ENCODE data around the gene CAPN12. TPM values are rescaled to one million over a fixed set of nuclear protein-coding genes. Genes with fewer than 3 reads are reported as not detected.

The CAPN12 gene
- total RNA-seq, 1 experiment from 2014 or later = not detected

DNA sequence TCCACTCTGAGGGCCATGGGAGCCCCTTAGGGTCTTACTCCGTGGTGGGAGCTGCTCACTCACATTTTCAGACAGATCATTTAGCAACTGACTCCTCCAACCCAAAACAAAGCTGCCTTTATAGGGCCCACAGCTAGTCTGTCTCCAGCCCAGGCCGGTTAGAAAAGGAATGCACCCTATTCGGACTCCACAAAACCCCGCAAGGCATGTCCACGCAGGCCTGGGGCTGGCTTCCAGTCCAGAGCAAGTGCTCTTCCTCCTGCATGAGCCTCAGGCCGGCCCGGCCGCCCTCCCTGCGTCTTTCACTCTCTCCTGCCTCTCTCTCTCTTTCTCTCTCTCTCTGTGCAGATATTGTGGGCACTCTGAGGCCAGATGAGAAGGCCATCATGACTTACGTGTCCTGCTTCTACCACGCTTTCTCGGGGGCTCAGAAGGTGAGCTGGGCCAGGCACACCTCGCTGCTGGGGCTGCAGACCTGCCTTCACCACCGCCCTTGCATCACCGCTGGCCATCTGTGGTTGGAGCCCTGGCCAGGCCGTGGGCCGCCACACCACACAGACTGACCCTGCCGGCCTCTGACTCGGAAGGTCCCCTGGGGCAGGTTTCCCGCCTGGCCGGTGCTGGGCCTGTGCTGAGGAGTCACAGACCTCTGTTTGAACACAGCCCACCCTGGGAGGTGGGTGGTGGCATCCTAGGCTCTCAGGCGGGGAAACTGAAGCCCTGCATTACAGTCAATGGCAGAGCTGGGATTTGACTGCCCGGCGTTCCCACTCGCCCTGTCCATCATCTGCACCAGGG, 33.1 kb downstream of the CAPN12 start:
- no peak for DNase-seq (ENCODE audit: low read depth)

DNA sequence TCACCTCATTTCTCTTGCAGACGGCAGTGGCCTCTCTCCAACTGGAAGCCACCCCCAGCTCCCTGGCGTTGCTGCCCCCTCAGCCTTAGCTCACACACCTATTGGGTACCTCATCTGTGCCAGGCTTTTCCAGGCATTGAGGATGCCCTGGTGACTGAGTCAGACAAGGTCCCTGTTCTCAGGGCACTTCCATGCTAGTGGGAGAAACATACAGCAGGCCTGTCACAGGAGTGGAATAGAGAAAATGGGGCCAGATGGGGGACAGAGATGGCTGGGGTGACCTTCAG, 33.9 kb downstream of the CAPN12 start:
- DNase-seq (ENCODE audit: low read depth) = no peak

DNA sequence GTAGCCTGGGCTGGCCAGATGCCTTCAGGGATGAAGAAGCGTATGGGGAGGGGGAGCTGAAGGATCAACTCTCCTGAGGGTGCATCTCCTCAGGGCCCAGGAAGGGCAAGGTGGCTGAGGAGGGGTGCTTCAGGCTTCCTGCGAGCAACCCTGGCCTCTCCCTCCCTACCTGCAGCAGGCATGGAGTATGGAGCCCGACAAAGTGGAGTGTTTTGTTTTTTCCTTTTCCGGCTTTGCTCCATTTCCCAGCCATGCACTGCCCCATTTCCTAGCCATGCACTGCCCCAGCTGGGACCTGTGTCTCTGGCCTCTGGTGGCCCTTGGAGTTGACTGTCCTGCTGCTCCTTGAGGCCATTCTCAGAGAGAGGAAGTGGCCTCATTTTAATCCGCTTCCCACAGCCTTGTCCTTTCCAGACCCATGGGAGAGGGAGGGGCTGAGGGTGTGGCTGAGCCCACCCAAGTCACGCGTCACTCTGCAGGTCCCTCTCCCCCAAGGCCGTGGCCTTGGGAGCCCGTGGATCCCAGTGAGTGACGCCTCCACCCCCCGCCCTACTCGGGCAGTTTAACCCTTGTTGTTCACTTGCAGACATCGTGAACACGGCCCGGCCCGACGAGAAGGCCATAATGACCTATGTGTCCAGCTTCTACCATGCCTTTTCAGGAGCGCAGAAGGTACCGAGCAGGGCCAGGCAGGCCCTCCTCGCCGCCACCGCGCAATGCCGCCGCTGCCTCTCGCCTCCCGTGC, 34.4 kb downstream of the CAPN12 start:
- no peak for DNase-seq (ENCODE audit: low read depth)

DNA sequence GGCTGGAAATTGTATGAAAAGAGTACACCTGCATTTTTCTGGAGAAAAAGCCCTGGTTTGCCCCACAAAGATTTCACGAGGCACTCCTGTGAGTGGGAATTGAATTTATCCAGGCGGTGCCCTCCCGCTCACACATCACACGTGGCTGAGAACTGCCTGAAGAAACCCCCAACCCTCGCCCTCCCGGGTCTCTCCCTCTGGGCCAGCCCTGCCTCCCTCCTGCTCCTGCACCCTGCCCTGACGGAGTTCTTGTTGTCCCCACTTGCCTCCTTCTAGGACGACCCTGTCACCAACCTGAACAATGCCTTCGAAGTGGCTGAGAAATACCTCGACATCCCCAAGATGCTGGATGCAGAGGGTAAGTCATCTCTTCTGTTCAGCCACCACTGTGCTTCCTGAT, 35.2 kb downstream of the CAPN12 start:
- DNase-seq (ENCODE audit: low read depth) = no peak

DNA sequence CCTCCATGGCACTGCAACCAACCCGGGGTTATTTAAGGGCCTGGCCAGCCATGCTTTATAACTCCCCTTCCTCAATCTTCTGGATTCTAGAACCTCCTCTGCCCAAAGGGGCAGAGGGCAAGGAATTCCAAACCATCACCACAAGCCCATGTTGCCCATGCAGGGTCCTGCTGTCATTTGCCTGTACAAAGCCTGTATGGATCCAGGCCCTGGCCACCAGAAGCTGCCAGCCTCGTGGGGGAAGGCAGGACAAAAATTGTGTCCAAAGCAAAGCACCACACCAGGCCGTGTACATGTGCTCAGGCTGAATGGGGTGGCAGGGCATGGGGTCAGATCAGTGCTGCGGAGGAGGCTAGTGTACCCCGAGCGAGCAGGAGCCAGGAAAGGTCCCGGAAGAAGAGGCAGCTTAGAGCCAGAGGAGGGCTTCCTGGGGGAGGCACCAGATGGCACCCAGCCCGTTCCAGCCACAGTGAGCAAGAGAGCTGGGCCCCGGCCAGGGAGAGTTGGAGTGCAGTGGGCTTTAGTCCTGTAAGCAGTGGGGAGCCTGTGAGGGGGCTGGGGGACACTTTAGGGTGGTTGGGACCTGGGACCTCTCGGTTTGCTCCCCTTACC, 35.8 kb downstream of the CAPN12 start:
- no peak for DNase-seq (ENCODE audit: low read depth)

DNA sequence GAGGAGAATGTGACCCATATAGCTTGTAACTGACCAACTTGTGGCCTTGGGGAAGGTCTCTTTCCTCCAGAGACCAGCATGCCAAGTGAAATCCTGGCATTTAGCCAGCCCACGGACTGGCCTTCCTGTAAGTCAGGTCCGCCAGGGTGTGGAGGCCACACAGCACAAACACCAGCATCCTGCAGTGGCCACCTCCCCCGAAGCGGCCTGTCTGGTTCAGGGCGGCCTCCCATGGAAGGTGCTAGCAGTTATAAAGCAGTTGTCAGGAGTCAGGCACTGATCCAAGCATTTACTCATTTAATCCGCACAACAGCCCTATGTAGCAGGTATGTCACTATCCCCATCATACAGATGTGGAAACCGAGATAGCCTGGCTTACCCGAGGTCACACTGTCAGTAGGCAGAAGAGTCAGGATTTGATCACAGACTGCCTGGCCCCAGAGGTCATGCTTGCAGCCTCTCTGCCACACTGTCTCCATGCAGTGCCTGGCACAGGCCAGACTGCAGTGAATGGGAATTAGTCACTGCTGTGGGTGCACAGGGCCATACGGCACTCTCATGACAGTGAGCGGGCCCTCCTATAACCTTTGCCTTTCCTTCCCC, 36.7 kb downstream of the CAPN12 start:
- DNase-seq (ENCODE audit: low read depth) = no peak

DNA sequence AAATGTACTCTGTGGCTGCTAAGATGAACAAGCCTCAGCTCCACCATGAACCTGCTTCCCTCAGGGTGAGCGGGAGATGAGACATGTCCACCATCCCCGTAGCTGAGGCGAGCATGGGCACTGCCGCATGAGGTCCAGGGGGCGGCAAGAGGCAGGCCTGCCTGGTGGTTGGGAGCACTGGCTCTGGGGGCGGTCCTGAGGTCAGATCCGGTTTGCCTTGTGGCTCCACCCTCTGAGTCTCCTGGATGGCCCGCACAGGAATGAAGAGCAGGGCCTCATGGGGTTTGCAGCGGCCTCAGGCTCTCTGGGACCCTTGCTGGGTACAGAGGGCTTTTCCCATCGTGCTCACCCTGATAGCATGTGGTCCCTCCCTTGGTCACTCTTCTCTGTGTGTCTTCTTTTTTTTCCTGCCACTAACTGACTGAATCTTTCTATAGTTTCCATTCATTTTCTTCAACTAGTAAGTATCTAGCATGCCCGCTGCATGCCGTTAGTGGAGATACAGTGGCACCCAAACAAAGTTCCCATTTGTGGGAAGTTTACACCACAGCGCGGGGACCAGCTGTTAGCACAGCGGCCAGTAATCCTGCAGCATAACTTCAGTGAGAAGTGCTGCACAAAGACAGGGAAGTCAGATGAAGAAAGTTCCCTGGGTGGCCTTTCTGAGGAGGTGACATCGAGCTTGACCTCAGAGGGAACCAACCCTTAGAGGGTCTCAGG, 37.3 kb downstream of the CAPN12 start:
- no peak for DNase-seq (ENCODE audit: low read depth)

DNA sequence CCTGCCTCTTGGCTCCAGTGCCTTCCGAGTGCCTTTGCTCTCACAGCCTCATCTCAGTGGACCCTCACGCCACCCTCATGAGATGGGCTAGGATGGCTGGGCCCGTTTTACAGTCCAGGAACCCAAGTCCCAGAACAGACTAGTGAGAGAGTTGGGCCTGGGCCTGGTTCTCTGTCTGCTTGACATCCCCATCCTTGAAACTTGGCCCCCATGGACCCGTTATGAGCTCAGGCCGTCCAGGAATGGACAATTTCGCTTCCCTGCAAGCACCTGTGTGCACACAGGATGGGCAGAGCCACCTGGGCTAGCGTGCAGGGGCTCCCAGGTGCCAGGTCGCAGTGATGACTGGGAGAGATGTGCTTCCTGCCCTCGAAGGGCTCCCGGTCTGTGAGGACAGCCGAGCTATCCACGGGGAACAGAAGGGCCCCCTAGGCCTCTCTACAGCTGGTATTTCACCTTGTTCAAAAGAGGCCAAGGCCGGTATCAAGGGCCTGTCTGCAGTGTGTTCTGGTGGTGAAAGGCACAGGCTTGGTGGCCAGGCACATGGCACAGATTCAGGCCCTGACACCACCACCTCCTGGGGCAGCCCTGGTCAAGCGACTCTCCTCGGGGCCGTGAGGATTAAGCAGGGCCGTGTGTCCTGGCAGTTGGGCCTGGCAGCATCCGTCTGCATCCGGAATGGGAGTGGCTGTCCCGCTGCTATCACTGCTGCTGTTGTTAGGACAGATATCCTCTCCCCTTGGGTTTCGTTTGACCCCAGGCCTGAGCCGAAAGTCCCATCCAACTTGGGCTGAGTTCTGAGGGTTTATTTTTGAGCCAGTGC, 38.9 kb downstream of the CAPN12 start:
- no peak for DNase-seq (ENCODE audit: low read depth)

DNA sequence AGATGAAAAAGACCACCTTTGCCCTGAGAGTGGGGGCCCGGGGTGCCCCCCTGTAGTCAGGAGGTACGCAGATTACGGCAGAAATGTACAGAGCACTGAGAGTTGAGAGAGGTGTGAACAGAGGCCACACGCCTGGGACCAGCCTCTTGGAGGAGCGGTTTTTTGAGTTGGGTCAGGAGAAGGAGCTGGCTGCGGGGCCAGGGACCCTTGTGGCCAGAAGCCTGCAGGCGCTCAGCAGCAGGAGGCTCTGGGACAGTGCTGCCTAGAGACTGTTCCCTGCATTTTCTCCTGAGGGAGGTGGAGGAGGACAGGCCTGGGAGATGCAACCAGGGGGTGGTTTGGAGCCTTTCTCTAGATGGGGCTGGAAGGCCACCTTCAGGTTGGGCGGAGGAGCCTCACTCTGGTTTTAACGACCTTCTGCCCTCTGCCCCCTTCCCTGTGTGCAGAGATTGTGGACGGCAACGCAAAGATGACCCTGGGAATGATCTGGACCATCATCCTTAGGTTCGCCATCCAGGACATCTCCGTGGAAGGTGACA, 39.7 kb downstream of the CAPN12 start:
- DNase-seq (ENCODE audit: low read depth) = no peak

DNA sequence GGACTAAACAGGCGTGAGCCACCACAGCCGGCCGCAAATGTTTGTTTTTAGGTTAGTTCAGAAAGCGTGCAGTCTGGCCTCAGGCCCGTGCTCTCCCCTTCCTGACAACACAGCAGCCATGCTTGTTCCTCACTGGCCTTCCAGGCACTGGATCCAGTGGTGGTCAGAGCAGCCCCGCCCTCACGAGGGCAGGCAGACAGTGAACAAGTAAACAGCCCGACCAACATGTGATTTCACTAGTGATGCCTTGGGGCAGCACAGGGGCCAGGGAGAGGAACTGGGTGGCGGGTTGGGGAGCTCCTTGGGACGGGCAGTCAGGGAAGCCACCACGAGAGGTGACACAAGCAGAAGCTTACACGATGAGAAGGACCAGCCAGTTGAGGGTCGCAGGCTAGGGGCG, 40.8 kb downstream of the CAPN12 start:
- DNase-seq (ENCODE audit: low read depth) = no peak

DNA sequence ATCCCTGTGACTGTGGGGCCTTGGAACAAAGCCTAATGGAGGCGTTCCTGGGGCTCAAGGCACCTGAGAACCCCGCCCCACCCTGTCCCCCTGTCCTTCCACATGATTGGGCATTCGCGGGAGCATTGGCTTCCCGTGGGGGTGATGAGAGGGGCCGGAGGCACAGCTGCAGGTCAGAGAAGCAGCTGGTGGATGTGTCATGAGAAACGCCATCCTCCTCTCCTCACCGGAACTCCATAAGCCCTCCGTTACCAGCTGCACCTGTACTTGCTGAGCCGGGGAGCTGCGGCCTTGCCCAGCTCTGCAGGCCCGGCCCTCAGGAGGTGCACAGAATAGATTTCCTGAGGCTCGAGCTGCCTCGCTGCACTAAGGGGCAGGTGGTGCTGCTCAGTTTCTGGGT, 42.0 kb downstream of the CAPN12 start:
- no peak for DNase-seq (ENCODE audit: low read depth)

DNA sequence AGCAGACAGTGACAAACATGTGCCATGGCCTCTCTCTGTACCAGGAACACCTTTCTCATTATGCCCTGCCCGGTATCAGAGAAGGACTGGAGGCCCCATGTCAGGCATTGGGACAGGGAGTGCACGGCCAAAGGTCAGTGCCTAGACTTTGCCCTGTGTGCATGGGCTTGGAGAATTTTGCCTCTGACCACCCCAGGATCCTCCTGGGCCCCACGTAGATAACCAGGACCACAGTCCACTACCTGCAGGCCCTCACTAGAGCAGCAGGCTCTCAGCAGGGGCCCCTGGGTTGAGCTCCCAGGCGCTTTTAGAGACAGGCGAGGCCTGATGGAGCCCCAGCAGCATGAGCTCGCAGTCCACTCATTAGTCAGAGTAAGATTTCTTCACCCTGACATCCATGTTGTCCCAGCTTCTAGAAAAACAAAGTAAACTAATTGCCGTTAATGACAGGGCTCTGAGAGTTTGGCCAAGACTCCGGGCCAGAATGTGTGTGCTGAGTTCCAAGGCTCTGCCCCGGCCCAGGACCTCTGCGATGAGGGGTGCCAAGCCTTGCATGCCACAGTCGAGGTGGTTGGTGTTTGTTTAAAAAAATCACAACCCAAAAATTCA, 42.7 kb downstream of the CAPN12 start:
- no peak for DNase-seq (ENCODE audit: low read depth)

DNA sequence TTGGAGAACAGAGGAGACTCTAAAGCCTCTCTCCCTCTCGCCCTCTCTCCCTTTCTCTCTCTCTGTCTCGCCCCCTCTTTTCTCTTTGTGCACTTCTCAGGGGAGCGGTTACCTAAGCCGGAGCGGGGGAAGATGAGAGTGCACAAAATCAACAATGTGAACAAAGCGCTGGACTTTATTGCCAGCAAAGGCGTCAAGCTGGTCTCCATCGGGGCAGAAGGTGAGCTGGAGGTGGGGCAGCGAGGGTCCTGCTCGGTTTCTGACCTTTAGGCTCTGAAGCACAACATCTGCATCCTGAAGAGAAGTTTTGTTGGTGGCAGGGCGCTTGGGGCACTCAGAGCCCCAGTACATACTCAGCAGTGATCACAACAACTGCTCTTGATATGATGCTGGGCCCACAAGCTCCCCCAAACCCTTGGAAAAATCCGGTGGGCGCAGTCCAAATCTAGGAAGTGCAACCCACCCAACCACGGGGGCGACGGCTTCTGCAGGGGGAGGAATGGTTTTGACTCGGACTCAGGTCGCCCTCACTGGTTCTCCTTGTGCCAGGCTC, 43.3 kb downstream of the CAPN12 start:
- DNase-seq (ENCODE audit: low read depth) = no peak

DNA sequence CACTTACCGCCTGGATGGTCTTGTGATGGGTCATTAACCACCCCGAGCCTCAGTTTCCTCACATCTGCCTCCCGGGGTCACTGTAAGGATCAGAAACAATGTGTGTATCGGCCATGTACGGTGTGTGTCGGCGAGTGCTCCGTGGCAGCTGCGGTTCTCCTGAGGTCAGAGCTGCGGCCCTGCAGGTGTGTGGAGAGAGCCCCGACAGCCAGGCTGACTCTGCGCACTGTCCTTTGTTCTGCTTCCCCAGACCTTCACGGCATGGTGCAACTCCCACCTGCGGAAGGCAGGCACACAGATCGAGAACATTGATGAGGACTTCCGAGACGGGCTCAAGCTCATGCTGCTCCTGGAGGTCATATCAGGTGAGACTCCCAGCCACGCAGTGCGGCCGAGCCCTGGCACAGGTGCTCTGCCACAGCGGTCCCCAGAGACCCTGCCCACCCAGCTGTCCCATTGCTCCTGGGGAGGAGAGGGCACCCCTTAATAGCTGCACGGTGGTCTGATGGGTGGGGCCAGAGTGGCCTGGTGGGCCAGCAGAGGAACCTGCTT, 43.8 kb downstream of the CAPN12 start:
- DNase-seq (ENCODE audit: low read depth) = no peak

DNA sequence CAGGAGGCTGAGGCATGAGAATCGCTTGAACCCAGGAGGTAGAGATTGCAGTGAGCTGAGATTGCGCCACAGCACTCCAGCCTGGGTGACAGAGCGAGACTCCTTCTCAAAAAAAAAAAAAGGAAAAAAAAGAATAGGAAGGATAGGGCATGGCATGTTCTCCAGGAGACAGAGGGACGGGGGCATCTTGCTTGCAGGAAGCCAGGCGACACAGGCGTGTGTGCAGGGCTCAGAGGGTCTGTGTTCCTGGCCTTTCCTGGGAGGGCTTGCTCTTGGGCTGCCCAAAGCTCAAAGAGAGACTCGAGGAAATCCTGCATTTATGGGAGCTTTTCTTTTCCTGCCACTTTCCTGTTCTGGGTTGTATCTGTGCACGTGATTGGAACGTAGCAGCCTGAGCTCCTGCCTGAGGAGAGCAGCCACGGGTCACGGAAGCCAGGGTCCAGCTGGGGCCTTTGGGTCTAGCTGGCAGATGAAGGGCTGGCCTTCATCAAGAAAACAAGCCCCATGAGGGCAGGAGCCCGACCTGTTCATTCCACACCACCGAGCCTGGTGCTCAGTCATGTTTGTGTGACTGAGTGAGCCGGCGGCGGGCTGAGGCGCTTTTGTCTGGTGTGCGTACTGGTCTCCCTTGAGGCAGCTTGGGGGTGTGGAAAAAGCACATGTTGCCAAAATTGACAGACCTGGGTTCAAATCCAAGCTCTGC, 44.5 kb downstream of the CAPN12 start:
- DNase-seq (ENCODE audit: low read depth) = no peak

DNA sequence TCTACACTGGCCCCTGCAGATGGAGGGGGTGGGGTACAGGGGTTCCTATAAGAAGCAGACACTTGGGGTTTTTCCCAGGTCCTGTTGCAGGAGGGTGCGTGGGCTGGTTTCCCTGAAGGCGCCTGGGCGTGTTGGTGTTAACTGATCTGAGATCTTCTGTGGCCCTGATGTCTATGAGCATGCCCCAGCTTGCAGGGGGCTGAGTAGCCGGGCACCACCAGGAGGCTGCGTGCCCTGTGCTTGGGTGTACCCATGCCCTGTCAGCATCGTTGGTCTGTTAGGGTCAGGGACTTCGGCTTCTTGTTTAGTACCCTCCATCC, 45.3 kb downstream of the CAPN12 start:
- DNase-seq (ENCODE audit: low read depth) = no peak

DNA sequence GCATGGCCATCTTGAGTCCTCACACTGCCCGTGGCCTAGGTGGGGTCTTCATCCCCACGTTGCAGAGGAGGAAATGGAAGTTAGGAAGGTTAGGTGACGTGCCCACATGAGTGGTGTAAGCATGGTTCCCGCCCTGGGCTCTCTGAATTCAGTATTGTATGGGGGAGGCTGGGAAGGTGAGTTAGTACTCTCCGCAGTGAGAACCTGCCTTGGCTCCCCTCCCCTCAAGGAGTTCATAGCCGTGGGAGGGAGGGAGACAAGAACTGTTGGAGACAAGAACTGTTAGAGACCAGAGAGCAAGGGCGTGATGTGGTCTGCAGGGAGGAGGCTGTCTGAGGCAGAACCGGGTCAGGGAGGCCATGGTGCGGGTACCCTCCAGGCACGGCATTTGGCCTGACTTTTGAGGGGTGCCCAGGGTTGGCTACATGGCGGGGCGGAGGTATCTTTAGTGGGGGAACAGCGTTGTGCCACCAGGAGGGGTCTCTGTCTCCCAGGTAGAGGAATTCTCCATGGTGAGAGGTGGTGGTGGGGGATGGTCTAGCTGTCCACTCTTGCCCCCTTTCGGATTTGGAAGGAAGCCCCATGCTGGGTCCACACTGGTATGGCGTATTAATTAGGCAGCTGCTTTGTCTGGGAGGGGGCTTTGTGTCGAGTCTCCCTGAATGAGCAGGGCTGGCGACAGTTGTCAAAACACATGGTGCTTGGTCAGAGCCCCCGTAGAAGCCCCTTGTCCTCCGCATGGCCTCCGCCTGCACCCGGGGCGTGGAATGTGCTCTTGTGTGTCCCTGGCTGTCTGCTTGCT, 45.8 kb downstream of the CAPN12 start:
- no peak for DNase-seq (ENCODE audit: low read depth)

DNA sequence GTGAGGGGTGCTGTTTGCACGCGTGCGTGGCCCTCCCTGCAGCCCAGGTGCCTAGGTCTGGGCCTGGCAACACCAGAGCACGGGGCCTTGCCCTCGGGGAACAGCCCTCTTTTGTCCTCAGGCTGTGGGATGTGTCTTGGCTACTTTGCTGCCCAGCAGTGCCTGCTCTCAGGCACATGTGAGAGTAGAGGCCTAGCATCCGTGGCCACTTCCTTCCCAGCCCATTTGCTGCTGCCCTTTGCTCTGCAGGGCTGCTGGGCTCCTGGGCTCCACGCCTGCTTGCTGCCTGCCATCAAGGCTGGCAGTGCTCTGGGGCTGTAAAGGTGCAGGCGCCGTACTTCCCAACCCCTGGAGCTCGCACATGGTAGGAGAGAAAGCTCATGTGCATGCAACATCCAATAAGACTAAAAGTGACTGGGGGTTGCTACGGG, 46.6 kb downstream of the CAPN12 start:
- no peak for DNase-seq (ENCODE audit: low read depth)

Measured in Daoy (cell line).